ENCODE measurements around the gene WLS. TPM values are rescaled to one million over a fixed set of nuclear protein-coding genes. Genes with fewer than 3 reads are reported as not detected.

WLS gene
- total and polyA plus RNA-seq, 10 of the 15 experiments (the other 5 are each of a cell fraction or from before 2014, with no cell fraction given) = 0.04 to 0.36 TPM; not detected in 8

DNA sequence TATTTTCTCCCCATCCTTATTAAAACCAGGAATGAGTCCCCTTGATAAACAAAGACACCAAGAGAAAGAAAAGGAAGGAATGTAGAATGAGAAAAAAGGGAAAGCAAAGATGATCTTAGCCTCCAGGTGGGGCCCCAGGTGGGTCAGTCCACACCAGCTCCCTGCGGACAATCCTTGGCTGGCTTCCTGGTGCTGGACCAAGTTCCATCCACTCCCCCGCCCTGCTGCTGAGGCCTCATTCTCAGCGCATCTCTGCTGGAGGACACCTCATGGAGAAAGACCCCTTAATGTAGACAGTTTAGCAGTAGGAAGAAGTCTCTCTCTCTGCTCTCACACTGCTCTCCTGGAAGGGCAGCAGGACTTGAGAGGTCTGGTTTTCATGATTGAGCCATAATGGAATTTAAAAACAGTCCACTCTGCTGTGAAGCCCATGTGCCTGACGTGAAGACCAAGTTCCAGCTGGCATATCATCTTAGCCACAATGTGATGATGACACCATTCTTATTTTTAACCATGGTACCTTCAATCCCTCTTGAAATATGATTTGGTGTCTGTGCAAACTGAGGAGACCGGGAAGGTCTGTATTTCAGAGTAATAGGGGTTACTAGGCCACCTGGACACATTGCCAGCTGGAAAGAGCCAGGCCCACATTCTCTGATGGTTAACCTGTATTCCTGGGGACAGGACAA lies 83.1 kb downstream of the WLS start:
- Histone ChIP-seq H3K9me3 (replicated peaks; ENCODE audit: control insufficient read depth, insufficient read depth, low read length) (no peaks in the 10 kb centered on the region), H3K4me1 (ENCODE audit: control insufficient read depth, insufficient read depth, low read length) (no peaks in the 10 kb centered on the region), H3K36me3 (ENCODE audit: control insufficient read depth in 2 of 2, insufficient read depth in 2 of 2, low read length in 1 of 2) (no peaks in the 10 kb centered on the region), H2AFZ (ENCODE audit: control insufficient read depth, low read depth, low read length) (no peak overlapping the region), H3K4me2 (ENCODE audit: control insufficient read depth, insufficient read depth) (no peak overlapping the region), H3K4me3 (no peak overlapping the region), H3K79me2 (ENCODE audit: control insufficient read depth, insufficient read depth, low read length) (no peaks in the 10 kb centered on the region), H3K9ac (ENCODE audit: control insufficient read depth, insufficient read depth, low read length) (no peak overlapping the region), H3K27me3 (replicated peaks in 1 of 2; ENCODE audit: control insufficient read depth in 2 of 2, insufficient read depth in 2 of 2, low read length in 1 of 2) (peaks cover 0 to 2% of the 10 kb centered on the region in 2 experiments; a peak in 2 of 4 replicates), H3K27ac (ENCODE audit: control insufficient read depth, insufficient read depth) (no peak overlapping the region), H4K20me1 (ENCODE audit: control insufficient read depth, insufficient read depth) (no peaks in the 10 kb centered on the region)
- FAIRE-seq = no peak
- ChIA-PET SMC1A (ENCODE audit: uncharacterized antibody, unreplicated experiment) (no interaction called here), POLR2A (no interaction called here), CTCF (no interaction called here), RAD21 (ENCODE audit: unreplicated experiment) (no interaction called here)
- no peak for ATAC-seq
- intact Hi-C loops (cut with micrococcal nuclease; ENCODE audit: unreplicated experiment) (no loop called here), in situ Hi-C loops (cut with MboI) (no loop called here)
- BruUV-seq (replicated peaks) = no TSS peak
- TF ChIP-seq ESRRA (IDR thresholded peaks at IDR 0.05; ENCODE audit: low read length) = no peak
- TF ChIP-seq, protein P1, sequence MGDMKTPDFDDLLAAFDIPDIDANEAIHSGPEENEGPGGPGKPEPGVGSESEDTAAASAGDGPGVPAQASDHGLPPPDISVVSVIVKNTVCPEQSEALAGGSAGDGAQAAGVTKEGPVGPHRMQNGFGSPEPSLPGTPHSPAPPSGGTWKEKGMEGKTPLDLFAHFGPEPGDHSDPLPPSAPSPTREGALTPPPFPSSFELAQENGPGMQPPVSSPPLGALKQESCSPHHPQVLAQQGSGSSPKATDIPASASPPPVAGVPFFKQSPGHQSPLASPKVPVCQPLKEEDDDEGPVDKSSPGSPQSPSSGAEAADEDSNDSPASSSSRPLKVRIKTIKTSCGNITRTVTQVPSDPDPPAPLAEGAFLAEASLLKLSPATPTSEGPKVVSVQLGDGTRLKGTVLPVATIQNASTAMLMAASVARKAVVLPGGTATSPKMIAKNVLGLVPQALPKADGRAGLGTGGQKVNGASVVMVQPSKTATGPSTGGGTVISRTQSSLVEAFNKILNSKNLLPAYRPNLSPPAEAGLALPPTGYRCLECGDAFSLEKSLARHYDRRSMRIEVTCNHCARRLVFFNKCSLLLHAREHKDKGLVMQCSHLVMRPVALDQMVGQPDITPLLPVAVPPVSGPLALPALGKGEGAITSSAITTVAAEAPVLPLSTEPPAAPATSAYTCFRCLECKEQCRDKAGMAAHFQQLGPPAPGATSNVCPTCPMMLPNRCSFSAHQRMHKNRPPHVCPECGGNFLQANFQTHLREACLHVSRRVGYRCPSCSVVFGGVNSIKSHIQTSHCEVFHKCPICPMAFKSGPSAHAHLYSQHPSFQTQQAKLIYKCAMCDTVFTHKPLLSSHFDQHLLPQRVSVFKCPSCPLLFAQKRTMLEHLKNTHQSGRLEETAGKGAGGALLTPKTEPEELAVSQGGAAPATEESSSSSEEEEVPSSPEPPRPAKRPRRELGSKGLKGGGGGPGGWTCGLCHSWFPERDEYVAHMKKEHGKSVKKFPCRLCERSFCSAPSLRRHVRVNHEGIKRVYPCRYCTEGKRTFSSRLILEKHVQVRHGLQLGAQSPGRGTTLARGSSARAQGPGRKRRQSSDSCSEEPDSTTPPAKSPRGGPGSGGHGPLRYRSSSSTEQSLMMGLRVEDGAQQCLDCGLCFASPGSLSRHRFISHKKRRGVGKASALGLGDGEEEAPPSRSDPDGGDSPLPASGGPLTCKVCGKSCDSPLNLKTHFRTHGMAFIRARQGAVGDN (IDR thresholded peaks at IDR 0.05) = no peak
- TF ChIP-seq, protein P2, sequence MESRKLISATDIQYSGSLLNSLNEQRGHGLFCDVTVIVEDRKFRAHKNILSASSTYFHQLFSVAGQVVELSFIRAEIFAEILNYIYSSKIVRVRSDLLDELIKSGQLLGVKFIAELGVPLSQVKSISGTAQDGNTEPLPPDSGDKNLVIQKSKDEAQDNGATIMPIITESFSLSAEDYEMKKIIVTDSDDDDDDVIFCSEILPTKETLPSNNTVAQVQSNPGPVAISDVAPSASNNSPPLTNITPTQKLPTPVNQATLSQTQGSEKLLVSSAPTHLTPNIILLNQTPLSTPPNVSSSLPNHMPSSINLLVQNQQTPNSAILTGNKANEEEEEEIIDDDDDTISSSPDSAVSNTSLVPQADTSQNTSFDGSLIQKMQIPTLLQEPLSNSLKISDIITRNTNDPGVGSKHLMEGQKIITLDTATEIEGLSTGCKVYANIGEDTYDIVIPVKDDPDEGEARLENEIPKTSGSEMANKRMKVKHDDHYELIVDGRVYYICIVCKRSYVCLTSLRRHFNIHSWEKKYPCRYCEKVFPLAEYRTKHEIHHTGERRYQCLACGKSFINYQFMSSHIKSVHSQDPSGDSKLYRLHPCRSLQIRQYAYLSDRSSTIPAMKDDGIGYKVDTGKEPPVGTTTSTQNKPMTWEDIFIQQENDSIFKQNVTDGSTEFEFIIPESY (IDR thresholded peaks at IDR 0.05) = no peak
- TF ChIP-seq, protein P3, sequence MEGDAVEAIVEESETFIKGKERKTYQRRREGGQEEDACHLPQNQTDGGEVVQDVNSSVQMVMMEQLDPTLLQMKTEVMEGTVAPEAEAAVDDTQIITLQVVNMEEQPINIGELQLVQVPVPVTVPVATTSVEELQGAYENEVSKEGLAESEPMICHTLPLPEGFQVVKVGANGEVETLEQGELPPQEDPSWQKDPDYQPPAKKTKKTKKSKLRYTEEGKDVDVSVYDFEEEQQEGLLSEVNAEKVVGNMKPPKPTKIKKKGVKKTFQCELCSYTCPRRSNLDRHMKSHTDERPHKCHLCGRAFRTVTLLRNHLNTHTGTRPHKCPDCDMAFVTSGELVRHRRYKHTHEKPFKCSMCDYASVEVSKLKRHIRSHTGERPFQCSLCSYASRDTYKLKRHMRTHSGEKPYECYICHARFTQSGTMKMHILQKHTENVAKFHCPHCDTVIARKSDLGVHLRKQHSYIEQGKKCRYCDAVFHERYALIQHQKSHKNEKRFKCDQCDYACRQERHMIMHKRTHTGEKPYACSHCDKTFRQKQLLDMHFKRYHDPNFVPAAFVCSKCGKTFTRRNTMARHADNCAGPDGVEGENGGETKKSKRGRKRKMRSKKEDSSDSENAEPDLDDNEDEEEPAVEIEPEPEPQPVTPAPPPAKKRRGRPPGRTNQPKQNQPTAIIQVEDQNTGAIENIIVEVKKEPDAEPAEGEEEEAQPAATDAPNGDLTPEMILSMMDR (IDR thresholded peaks at IDR 0.05 in 2 of 3, conservative IDR thresholded peaks at IDR 0.05 in 1 of 3; ENCODE audit: control insufficient read depth in 2 of 3, extremely low read depth in 1 of 3, insufficient read depth in 1 of 3, low read depth in 3 of 3, low read length in 3 of 3) = no peak
- DNase-seq (ENCODE audit: low read depth, low spot score) = no peak
- WGBS (ENCODE audit: insufficient coverage, insufficient replicate concordance, low lambda C conversion rate, missing lambda C conversion rate) = 32% methylated on average over 5 of the region's 5 CpGs

All from GM12878 (cell line).